Adrenal gland (tissue), 12 donors: Measurements from ENCODE around the gene NOM1. TPM values are rescaled to one million over a fixed set of nuclear protein-coding genes. Genes with fewer than 3 reads are reported as not detected.

Experiments used
- DNase-seq, 7 donors: peaks; one replicate each; pipeline ENCODE4 v3.0.0-alpha.2; 2019 to 2020
- H3K27ac ChIP-seq, 5 donors: fragments of 200-600 bp; sonication (generic) in 4 of 5; 1 replicate in 3 of 5; 2 replicates in 2 of 5; pipeline versions ENCODE4 v1.5.1 to v1.8.0; 2016 to 2020; ENCODE audit warnings: mild to moderate bottlenecking in 1 of 5
- H3K27me3 ChIP-seq: fragments of 200-600 bp; 2 replicates; pipeline ENCODE4 v1.8.0; 2021
- H3K36me3 ChIP-seq, 2 donors: fragments of 200-600 bp; replicated peaks in 1 of 2; 1 replicate in 1 of 2; 2 replicates in 1 of 2; pipeline versions ENCODE4 v1.5.1 to v1.8.0; 2018 to 2022
- H3K4me1 ChIP-seq, 2 donors: fragments of 200-600 bp; replicated peaks in 1 of 2; 1 replicate in 1 of 2; 2 replicates in 1 of 2; pipeline versions ENCODE4 v1.5.1 to v1.8.0; 2018 to 2021
- H3K4me3 ChIP-seq, 4 donors: fragments of 200-600 bp; sonication (generic) in 3 of 4; one replicate each; pipeline ENCODE4 v1.5.1; 2016 to 2018
- H3K9me3 ChIP-seq, 3 donors: fragments of 200-600 bp; sonication (generic) in 1 of 3; replicated peaks in 1 of 3; 1 replicate in 2 of 3; 2 replicates in 1 of 3; pipeline versions ENCODE4 v1.5.1 to v1.8.0; 2016 to 2021
- POLR2A ChIP-seq, 2 donors: fragments of 450-650 bp; IDR thresholded peaks; one replicate each; pipeline ENCODE4 v1.6.1; 2017; ENCODE audit warnings: antibody characterized with exemption in 2 of 2, mild to moderate bottlenecking in 2 of 2, moderate library complexity in 1 of 2
- WGBS, 4 donors: extraction: QIAGEN DNeasy Blood & Tissue Kit in 2 of 4; methylation state at CpG; one replicate each; pipeline versions ENCODE4 v1.1.5 to v1.1.7; 2013 to 2017; 5-methylcytosine and 5-hydroxymethylcytosine counted together
- intact Hi-C, 2 donors: fragments of 100-400 bp; cut with DNase I; formaldehyde crosslinking; loops; one replicate each; pipeline versions ENCODE4 v1.14.1 to v1.15.0; 2022 to 2023
- polyA plus RNA-seq, 3 donors: library from polyadenylated mRNA; stranded (reverse); fragments of 200-250 nt in 2 of 3; fragments of 350-450 nt in 1 of 3; fragmentation: Illumina TruSeq in 1 of 3; extraction: RNeasy Lipid Tissue Mini Kit (QIAGEN cat#74804) in 1 of 3; gene quantifications; one replicate each; pipeline ENCODE4 v1.2.3, GENCODE V29; 2013 to 2014
- total RNA-seq, 9 donors: library from RNA; depleted of rRNA in 4 of 9; stranded (reverse); fragments of >200 nt in 4 of 9; fragments of 120-200 nt in 1 of 9; fragmentation: NEBNext Ultra II Directional in 1 of 9; extraction: Animal tissue kit (Norgen Biotek cat#: 25700) in 1 of 9; gene quantifications; one replicate each; pipeline versions ENCODE4 v1.1.0 to v1.2.4, GENCODE V29; 2013 to 2023
- TF ChIP-seq, protein P1 (sequence below), 6 experiments: fragments of 450-650 bp in 4 of 6; fragments of 200-600 bp in 2 of 6; sonication (generic) in 1 of 6; IDR thresholded peaks; 1 replicate in 5 of 6; 2 replicates in 1 of 6; pipeline versions ENCODE4 v1.5.1 to v1.8.0; 2016 to 2021; ENCODE audit warnings: antibody characterized with exemption in 6 of 6, mild to moderate bottlenecking in 2 of 6, moderate library complexity in 1 of 6
- donor health status: healthy with polysubstance abuse.
- donor health status: Bipolar disorder and iron deficiency.
- donor health status: DM: yes; HTN: yes; CAD: no.
- donor health status: DM: no; HTN: no; CAD: no.
- donor health status: DM: no; HTN: no; CAD: no.
- donor health status: DM: yes; HTN: yes; CAD: no.

Gene NOM1
- total and polyA plus RNA-seq, 12 donors, result 5.6 to 19.8 (median 14.6) TPM

DNA sequence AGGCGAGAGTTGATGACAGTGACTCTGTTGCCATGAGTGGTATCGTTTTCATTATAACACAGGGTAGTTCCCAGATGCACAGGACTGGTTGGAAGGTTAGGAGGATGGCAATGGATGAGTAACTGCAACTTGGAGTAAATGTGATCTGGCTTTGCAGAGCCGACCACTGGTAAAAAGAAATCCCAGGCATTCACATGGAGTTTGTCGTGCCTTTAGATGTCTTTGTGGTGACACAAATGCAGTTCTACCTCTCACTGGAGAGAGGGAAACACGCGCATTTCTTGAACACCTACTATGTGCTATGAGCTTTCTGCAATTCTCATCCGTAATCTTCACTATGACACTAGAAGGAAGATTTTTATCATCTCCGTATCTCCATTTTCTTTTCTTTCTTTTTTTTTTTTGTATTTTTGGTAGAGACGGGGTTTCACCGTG is 62.6 kb downstream of the NOM1 start:
- no peak for TF ChIP-seq POLR2A (IDR thresholded peaks at IDR 0.05)
- TF ChIP-seq, protein P1, sequence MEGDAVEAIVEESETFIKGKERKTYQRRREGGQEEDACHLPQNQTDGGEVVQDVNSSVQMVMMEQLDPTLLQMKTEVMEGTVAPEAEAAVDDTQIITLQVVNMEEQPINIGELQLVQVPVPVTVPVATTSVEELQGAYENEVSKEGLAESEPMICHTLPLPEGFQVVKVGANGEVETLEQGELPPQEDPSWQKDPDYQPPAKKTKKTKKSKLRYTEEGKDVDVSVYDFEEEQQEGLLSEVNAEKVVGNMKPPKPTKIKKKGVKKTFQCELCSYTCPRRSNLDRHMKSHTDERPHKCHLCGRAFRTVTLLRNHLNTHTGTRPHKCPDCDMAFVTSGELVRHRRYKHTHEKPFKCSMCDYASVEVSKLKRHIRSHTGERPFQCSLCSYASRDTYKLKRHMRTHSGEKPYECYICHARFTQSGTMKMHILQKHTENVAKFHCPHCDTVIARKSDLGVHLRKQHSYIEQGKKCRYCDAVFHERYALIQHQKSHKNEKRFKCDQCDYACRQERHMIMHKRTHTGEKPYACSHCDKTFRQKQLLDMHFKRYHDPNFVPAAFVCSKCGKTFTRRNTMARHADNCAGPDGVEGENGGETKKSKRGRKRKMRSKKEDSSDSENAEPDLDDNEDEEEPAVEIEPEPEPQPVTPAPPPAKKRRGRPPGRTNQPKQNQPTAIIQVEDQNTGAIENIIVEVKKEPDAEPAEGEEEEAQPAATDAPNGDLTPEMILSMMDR (IDR thresholded peaks at IDR 0.05), result no peak

DNA sequence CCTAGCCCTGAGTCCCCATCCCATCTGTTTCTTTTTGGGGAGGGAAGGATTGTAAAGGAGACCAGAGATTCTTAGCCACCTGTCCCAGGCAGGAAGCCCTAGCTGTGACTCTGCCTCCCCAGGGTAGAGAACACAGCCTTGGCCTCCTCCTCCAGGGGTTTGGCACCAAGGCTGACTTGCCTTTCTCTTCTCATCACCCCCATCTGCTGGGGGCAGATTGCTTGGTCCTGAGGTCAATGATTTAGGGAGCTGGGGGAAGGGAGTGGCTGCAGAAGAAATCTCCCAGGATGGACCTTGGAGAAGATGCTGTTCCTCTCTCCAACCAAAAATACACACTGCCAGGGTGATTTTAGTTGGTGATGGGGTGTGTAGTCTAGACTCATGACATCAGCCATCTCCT is 63.6 kb downstream of the NOM1 start:
- Histone ChIP-seq H3K27me3 (peaks cover 88% of the 10 kb centered on the region), H3K36me3 (no peaks in the 10 kb centered on the region), H3K27ac (no peak overlapping the region), H3K4me1 (peaks cover 0 to 3% of the 10 kb centered on the region in 2 donors), H3K9me3 (no peaks in the 10 kb centered on the region), H3K4me3 (no peak overlapping the region)
- no peak for TF ChIP-seq POLR2A (IDR thresholded peaks at IDR 0.05)
- TF ChIP-seq, protein P1 (IDR thresholded peaks at IDR 0.05), result no peak
- intact Hi-C loops, result no loop called here
- DNase-seq, result no peak

More for the DNA sequence above, 62.6 kb downstream of the NOM1 start:
- Histone ChIP-seq H3K27me3 (peaks cover 84% of the 10 kb centered on the region), H3K4me3 (no peak overlapping the region), H3K4me1 (peaks cover 0 to 3% of the 10 kb centered on the region in 2 donors), H3K9me3 (no peaks in the 10 kb centered on the region), H3K36me3 (no peaks in the 10 kb centered on the region), H3K27ac (no peak overlapping the region)
- no peak for DNase-seq
- intact Hi-C loops, result no loop called here
- 14 to 19% (median 16%) methylated on average over 10 of the region's 10 CpGs for WGBS, 4 donors

DNA sequence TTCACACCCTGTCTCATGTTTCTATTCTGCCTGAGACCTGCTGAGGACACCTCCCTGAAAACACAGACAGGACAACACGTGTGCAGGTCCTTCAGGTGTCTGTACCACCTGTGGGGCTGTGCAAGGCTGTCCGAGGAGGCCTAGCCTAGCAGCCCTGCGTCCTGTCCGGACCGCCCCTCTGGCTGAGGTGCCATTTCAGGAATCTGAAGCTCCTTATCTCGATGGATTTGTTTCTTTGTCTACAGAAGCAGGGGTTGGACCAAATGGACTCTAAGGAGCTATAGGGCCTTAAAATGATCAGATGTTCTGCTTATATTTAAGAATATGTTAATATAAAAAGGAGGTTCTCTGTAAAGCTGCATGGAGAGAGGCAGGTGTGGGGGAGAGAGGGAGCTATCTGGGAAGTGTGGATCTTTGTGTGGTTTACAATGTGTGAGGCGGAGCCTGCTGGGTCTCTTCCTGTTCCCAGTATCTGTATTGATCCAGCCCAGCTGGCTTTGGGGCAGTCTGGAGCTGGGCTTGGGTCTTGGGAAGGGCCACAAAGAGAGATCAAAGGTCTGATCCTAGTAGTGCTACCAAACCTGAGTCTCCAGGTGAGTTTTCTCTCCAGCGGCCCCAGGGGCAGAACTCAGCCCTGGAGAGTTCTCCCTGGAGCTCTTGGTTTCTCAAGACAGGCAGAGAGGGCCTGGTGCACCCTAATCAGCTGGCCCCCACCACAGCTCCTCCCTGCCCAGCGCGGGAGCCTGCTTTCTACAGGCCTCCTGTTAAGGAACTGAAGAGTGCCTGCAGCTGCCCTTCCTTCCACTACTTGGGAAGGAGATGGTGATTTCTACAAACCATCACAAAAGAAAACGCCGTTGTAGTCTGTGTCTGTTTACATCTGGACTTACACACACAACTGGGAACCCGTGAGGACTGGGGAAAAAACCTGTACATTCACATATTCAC is 64.4 kb downstream of the NOM1 start:
- H3K4me3 ChIP-seq, result no peak overlapping the region
- TF ChIP-seq POLR2A (IDR thresholded peaks at IDR 0.05), result no peak
- TF ChIP-seq, protein P1 (IDR thresholded peaks at IDR 0.05), result no peak
- H3K27me3 ChIP-seq, result peaks cover 88% of the 10 kb centered on the region
- DNase-seq, result no peak
- no peaks in the 10 kb centered on the region for H3K36me3 ChIP-seq
- WGBS, 4 donors, result 32 to 48% (median 40%) methylated on average over 10 to 13 of the region's 13 CpGs
- no peak overlapping the region for H3K27ac ChIP-seq
- H3K9me3 ChIP-seq, result no peaks in the 10 kb centered on the region
- peaks cover 0 to 3% of the 10 kb centered on the region in 2 donors for H3K4me1 ChIP-seq
- intact Hi-C loops, result no loop called here

DNA sequence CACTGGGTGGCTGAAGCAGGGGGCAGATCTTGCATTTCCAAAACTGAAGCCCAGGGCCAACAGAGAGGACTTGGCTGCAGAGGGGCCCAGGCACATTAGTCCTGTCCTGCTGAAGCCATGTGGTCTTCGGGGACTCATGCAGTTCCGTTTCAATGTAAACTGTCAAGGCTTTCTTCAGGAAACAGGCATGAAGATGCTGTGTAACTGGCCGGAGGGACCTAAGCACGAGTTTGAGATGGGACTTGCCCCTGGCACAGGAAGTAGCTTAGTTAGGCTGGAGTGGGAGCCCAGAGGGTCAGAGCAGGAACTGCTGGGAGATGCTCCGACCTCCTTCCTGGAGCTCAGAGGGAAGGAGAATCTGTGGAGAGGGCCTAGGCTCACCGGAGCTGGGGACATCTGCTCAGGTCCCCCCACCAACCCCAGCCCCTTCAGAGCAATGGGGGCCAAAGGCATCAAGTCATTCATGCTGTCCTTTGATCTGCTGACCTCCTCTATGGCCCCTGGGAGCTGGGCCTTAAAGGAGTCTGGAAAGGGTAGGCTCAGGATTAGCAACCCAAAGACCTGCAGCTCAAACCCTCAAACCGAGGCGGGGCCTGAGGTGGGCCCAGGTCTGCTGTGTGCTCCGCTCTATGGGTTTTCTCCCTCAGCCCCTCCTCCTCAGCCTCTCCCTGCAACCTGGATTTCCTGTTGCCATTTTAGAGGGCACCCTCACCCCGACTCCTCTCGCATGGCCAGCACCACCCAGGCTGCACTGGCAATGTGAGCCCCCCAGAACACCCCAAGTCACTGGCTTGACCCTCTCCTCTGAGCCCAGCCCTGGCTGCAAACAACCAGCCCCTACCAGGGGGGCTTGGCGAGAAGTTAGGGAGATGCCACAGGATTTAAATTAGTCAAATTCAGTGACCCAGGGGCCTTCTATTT is 65.4 kb downstream of the NOM1 start:
- no peak for TF ChIP-seq POLR2A (IDR thresholded peaks at IDR 0.05)
- TF ChIP-seq, protein P1 (IDR thresholded peaks at IDR 0.05), result no peak
- H3K27ac ChIP-seq, result no peak overlapping the region
- DNase-seq, result no peak
- no peaks in the 10 kb centered on the region for H3K9me3 ChIP-seq
- intact Hi-C loops, result no loop called here
- H3K4me3 ChIP-seq, result no peak overlapping the region
- peaks cover 0 to 3% of the 10 kb centered on the region in 2 donors for H3K4me1 ChIP-seq
- H3K27me3 ChIP-seq, result peaks cover 92% of the 10 kb centered on the region
- H3K36me3 ChIP-seq, result no peaks in the 10 kb centered on the region
- WGBS, 4 donors, result 27 to 41% (median 39%) methylated on average over 9 to 12 of the region's 12 CpGs
